Measurements from ENCODE around the gene TNS1. TPM values are rescaled to one million over a fixed set of nuclear protein-coding genes. Genes with fewer than 3 reads are reported as not detected.
"Not testable (repeated sequence)": the region's sequence is repeated elsewhere in the genome, so short reads cannot be mapped to it uniquely, and the experiment has no call there.

TNS1 gene
- polyA plus RNA-seq, 1 donor from 2014 or later: not detected

GRCh38 chr2:217820904-217821303 lies 181.9 kb downstream of the TNS1 start:
- Mint-ChIP-seq H3K36me3 (no peaks in the 10 kb centered on the region), H3K4me1 (no peaks in the 10 kb centered on the region), H3K27ac (no peak overlapping the region), H3K4me3 (no peak overlapping the region), H3K9me3 (peaks cover 0 to 3% (median 0%) of the 10 kb centered on the region in 3 donors), H3K27me3 (peaks cover 2% of the 10 kb centered on the region)

GRCh38 chr2:217820091-217820819 lies 182.5 kb downstream of the TNS1 start:
- peaks cover 0 to 3% (median 0%) of the 10 kb centered on the region in 3 donors for H3K9me3 Mint-ChIP-seq
- H3K36me3 Mint-ChIP-seq: no peaks in the 10 kb centered on the region
- no peak overlapping the region for H3K4me3 Mint-ChIP-seq
- no peaks in the 10 kb centered on the region for H3K4me1 Mint-ChIP-seq
- H3K27ac Mint-ChIP-seq: peak overlapping the region in 1 of 3 donors; percentile 55
- peaks cover 2% of the 10 kb centered on the region for H3K27me3 Mint-ChIP-seq

GRCh38 chr2:217818293-217818850 lies 184.4 kb downstream of the TNS1 start:
- no peak overlapping the region for H3K27ac Mint-ChIP-seq
- H3K4me3 Mint-ChIP-seq: no peak overlapping the region
- H3K4me1 Mint-ChIP-seq: no peaks in the 10 kb centered on the region

GRCh38 chr2:217817466-217818292 lies 185.1 kb downstream of the TNS1 start:
- Mint-ChIP-seq H3K36me3 (no peaks in the 10 kb centered on the region), H3K4me3 (no peak overlapping the region), H3K4me1 (no peaks in the 10 kb centered on the region), H3K27ac (no peak overlapping the region), H3K9me3 (peaks cover 0 to 3% (median 0%) of the 10 kb centered on the region in 3 donors), H3K27me3 (peaks cover 3% of the 10 kb centered on the region)

More at GRCh38 chr2:217818293-217818850, 184.4 kb downstream of the TNS1 start:
- no peaks in the 10 kb centered on the region for H3K36me3 Mint-ChIP-seq
- H3K27me3 Mint-ChIP-seq: peaks cover 2% of the 10 kb centered on the region
- peaks cover 0 to 3% (median 0%) of the 10 kb centered on the region in 3 donors for H3K9me3 Mint-ChIP-seq

- Mint-ChIP-seq H3K4me3 (no peak overlapping the region), H3K27ac (no peak overlapping the region), H3K4me1 (no peaks in the 10 kb centered on the region), H3K27me3 (peaks cover 5% of the 10 kb centered on the region), H3K36me3 (no peaks in the 10 kb centered on the region), H3K9me3 (peaks cover 0 to 3% (median 0%) of the 10 kb centered on the region in 3 donors)
These were observed 186.4 kb downstream of the TNS1 start for GRCh38 chr2:217816396-217816869.

GRCh38 chr2:217813828-217814227 lies 189.0 kb downstream of the TNS1 start:
- H3K27me3 Mint-ChIP-seq: peaks cover 5% of the 10 kb centered on the region
- H3K36me3 Mint-ChIP-seq: no peaks in the 10 kb centered on the region
- no peak overlapping the region for H3K4me3 Mint-ChIP-seq
- H3K9me3 Mint-ChIP-seq: peaks cover 0 to 2% (median 1%) of the 10 kb centered on the region in 3 donors
- no peaks in the 10 kb centered on the region for H3K4me1 Mint-ChIP-seq
- H3K27ac Mint-ChIP-seq: no peak overlapping the region

GRCh38 chr2:217812170-217812569 lies 190.6 kb downstream of the TNS1 start:
- Mint-ChIP-seq H3K27me3 (peaks cover 3% of the 10 kb centered on the region), H3K9me3 (peaks cover 0 to 2% (median 0%) of the 10 kb centered on the region in 3 donors), H3K27ac (no peak overlapping the region), H3K4me3 (no peak overlapping the region), H3K36me3 (no peaks in the 10 kb centered on the region), H3K4me1 (no peaks in the 10 kb centered on the region)

GRCh38 chr2:217810260-217810659 lies 192.5 kb downstream of the TNS1 start:
- no peak overlapping the region for H3K27ac Mint-ChIP-seq
- H3K4me3 Mint-ChIP-seq: no peak overlapping the region
- H3K4me1 Mint-ChIP-seq: peaks cover 0 to 3% (median 2%) of the 10 kb centered on the region in 3 donors
- H3K27me3 Mint-ChIP-seq: peaks cover 6% of the 10 kb centered on the region
- H3K9me3 Mint-ChIP-seq: peaks cover 0 to 2% (median 0%) of the 10 kb centered on the region in 3 donors
- H3K36me3 Mint-ChIP-seq: no peaks in the 10 kb centered on the region

GRCh38 chr2:217809736-217810135 lies 193.1 kb downstream of the TNS1 start:
- no peak overlapping the region for H3K4me3 Mint-ChIP-seq
- peaks cover 0 to 3% (median 2%) of the 10 kb centered on the region in 3 donors for H3K4me1 Mint-ChIP-seq
- peaks cover 6% of the 10 kb centered on the region for H3K27me3 Mint-ChIP-seq
- no peaks in the 10 kb centered on the region for H3K36me3 Mint-ChIP-seq
- peaks cover 0 to 2% (median 0%) of the 10 kb centered on the region in 3 donors for H3K9me3 Mint-ChIP-seq
- no peak overlapping the region for H3K27ac Mint-ChIP-seq

- not testable (repeated sequence) for H3K36me3 Mint-ChIP-seq, H3K4me1 Mint-ChIP-seq, H3K27ac Mint-ChIP-seq, H3K27me3 Mint-ChIP-seq, H3K9me3 Mint-ChIP-seq, H3K4me3 Mint-ChIP-seq
These were observed 193.8 kb downstream of the TNS1 start for GRCh38 chr2:217808967-217809366.

GRCh38 chr2:217808326-217808725 lies 194.5 kb downstream of the TNS1 start:
- Mint-ChIP-seq H3K4me1 (peaks cover 0 to 3% (median 2%) of the 10 kb centered on the region in 3 donors), H3K27me3 (peaks cover 6% of the 10 kb centered on the region), H3K9me3 (peaks cover 0 to 2% (median 0%) of the 10 kb centered on the region in 3 donors), H3K36me3 (no peaks in the 10 kb centered on the region), H3K27ac (no peak overlapping the region), H3K4me3 (no peak overlapping the region)

GRCh38 chr2:217807753-217808152 lies 195.0 kb downstream of the TNS1 start:
- Mint-ChIP-seq H3K36me3 (no peaks in the 10 kb centered on the region), H3K4me1 (peaks cover 0 to 3% (median 2%) of the 10 kb centered on the region in 3 donors), H3K27me3 (peaks cover 6% of the 10 kb centered on the region), H3K27ac (no peak overlapping the region), H3K9me3 (peaks cover 0 to 2% (median 0%) of the 10 kb centered on the region in 3 donors), H3K4me3 (no peak overlapping the region)

- H3K27me3 Mint-ChIP-seq: peaks cover 3% of the 10 kb centered on the region
- H3K27ac Mint-ChIP-seq: no peak overlapping the region
- H3K36me3 Mint-ChIP-seq: no peaks in the 10 kb centered on the region
- H3K4me3 Mint-ChIP-seq: no peak overlapping the region
- peaks cover 0 to 2% (median 0%) of the 10 kb centered on the region in 3 donors for H3K9me3 Mint-ChIP-seq
- H3K4me1 Mint-ChIP-seq: peaks cover 0 to 3% (median 2%) of the 10 kb centered on the region in 3 donors
These were observed 195.8 kb downstream of the TNS1 start for GRCh38 chr2:217807025-217807424.

GRCh38 chr2:217806482-217806765 lies 196.4 kb downstream of the TNS1 start:
- Mint-ChIP-seq H3K4me3 (no peak overlapping the region), H3K9me3 (peaks cover 0 to 2% (median 0%) of the 10 kb centered on the region in 3 donors), H3K27me3 (peaks cover 3% of the 10 kb centered on the region), H3K36me3 (no peaks in the 10 kb centered on the region), H3K27ac (no peak overlapping the region), H3K4me1 (peaks cover 0 to 3% (median 2%) of the 10 kb centered on the region in 3 donors)
